Nephron progenitor cell (in vitro differentiated cells): Measurements from ENCODE around the gene PPOX.
A peak's percentile ranks its signal among the peaks of the same experiment; 100 is the strongest.

Experiments
- DNase-seq: peaks from one replicate; pipeline ENCODE4 v3.0.0; 2021
- H3K27ac Mint-ChIP-seq: 2 replicates; pipeline ENCODE4 v1.8.0; 2021; ENCODE audit warnings: mild to moderate bottlenecking, moderate library complexity, mixed read lengths
- H3K27me3 Mint-ChIP-seq: 2 replicates; pipeline ENCODE4 v1.8.0; 2021; ENCODE audit warnings: mild to moderate bottlenecking, low read depth, mixed read lengths; ENCODE audit not compliant: poor library complexity
- H3K36me3 Mint-ChIP-seq: 2 replicates; pipeline ENCODE4 v1.8.0; 2021; ENCODE audit warnings: low read depth, mixed read lengths
- H3K4me1 Mint-ChIP-seq: 2 replicates; pipeline ENCODE4 v1.8.0; 2021; ENCODE audit warnings: mixed read lengths
- H3K4me3 Mint-ChIP-seq: 2 replicates; pipeline ENCODE4 v1.8.0; 2021; ENCODE audit warnings: mild to moderate bottlenecking, moderate library complexity, mixed read lengths
- H3K9me3 Mint-ChIP-seq: 2 replicates; pipeline ENCODE4 v1.8.0; 2021; ENCODE audit warnings: mild to moderate bottlenecking, moderate library complexity, mixed read lengths
- CTCF ChIP-seq: fragments of 200-600 bp; sonication (generic); IDR thresholded peaks from 2 replicates; pipeline ENCODE4 v1.5.0; 2021; ENCODE audit warnings: antibody characterized with exemption

Gene PPOX

GRCh38 chr1:161215076-161215475, 48.9 kb downstream of the PPOX start, which contains the start of gene FCER1G:
Gene FCER1G (plus strand): TSS chr1:161215295. CDS start chr1:161215322, 27 bp downstream.
- Mint-ChIP-seq H3K27ac (no peak within 1 kb of the TSS), H3K27me3 (no peaks in the 10 kb centered on the region), H3K4me3 (no peak within 1 kb of the TSS), H3K4me1 (peaks cover 40% of the 10 kb centered on the region), H3K36me3 (peaks cover 48% of the 10 kb centered on the region), H3K9me3 (no peaks in the 10 kb centered on the region)
- no peak for DNase-seq
- no peak for TF ChIP-seq CTCF

- Mint-ChIP-seq H3K9me3 (no peaks in the 10 kb centered on the region), H3K4me3 (no peak overlapping the region), H3K4me1 (peaks cover 40% of the 10 kb centered on the region), H3K36me3 (peaks cover 28% of the 10 kb centered on the region), H3K27ac (peak overlapping the region; percentile 87), H3K27me3 (peaks cover 3% of the 10 kb centered on the region)
- DNase-seq, result no peak
- TF ChIP-seq CTCF, result no peak
Measured at GRCh38 chr1:161216945-161217712, 50.9 kb downstream of the PPOX start.

- H3K27me3 Mint-ChIP-seq, result peaks cover 7% of the 10 kb centered on the region
- DNase-seq, result no peak
- H3K27ac Mint-ChIP-seq, result peak overlapping the region; percentile 87
- no peak overlapping the region for H3K4me3 Mint-ChIP-seq
- H3K4me1 Mint-ChIP-seq, result peaks cover 40% of the 10 kb centered on the region
- H3K36me3 Mint-ChIP-seq, result peaks cover 23% of the 10 kb centered on the region
- H3K9me3 Mint-ChIP-seq, result no peaks in the 10 kb centered on the region
- TF ChIP-seq CTCF, result no peak
Measured at GRCh38 chr1:161217831-161218230, 51.6 kb downstream of the PPOX start.

- Mint-ChIP-seq H3K36me3 (peaks cover 16% of the 10 kb centered on the region), H3K9me3 (no peaks in the 10 kb centered on the region), H3K27ac (no peak overlapping the region), H3K27me3 (peaks cover 10% of the 10 kb centered on the region), H3K4me1 (peaks cover 42% of the 10 kb centered on the region), H3K4me3 (no peak overlapping the region)
- no peak for DNase-seq
- TF ChIP-seq CTCF, result no peak
Measured at GRCh38 chr1:161218301-161219077, 52.3 kb downstream of the PPOX start.

- Mint-ChIP-seq H3K4me3 (no peak overlapping the region), H3K27ac (no peak overlapping the region), H3K9me3 (no peaks in the 10 kb centered on the region), H3K36me3 (peaks cover 8% of the 10 kb centered on the region), H3K27me3 (peaks cover 10% of the 10 kb centered on the region), H3K4me1 (peaks cover 50% of the 10 kb centered on the region)
- TF ChIP-seq CTCF, result no peak
- no peak for DNase-seq
Measured at GRCh38 chr1:161219078-161219892, 53.1 kb downstream of the PPOX start.
